Activated naive CD8-positive, alpha-beta T cell treated with anti-CD3 and anti-CD28 coated beads, Interleukin-2, amount 50 U/mL, for 24 hours (primary cell): ENCODE data around the gene NUP133.
A peak's percentile ranks its signal among the peaks of the same experiment; 100 is the strongest.
"Not testable (repeated sequence)": the region's sequence is repeated elsewhere in the genome, so short reads cannot be mapped to it uniquely, and the experiment has no call there.

Experiments used
- ATAC-seq: fragments of 150-1000 bp; cut with Tn5 transposase; one replicate; pipeline ENCODE4 v1.10.0; 2021
- DNase-seq: peaks from one replicate; pipeline ENCODE4 v3.0.0; 2021
- H3K27ac Mint-ChIP-seq: one replicate; pipeline ENCODE4 v1.8.0; 2021; ENCODE audit warnings: mild to moderate bottlenecking, mixed read lengths
- H3K27me3 Mint-ChIP-seq: one replicate; pipeline ENCODE4 v1.8.0; 2021; ENCODE audit warnings: mixed read lengths
- H3K36me3 Mint-ChIP-seq: one replicate; pipeline ENCODE4 v1.8.0; 2021; ENCODE audit warnings: low read depth, mixed read lengths
- H3K4me1 Mint-ChIP-seq: one replicate; pipeline ENCODE4 v1.8.0; 2021; ENCODE audit warnings: mixed read lengths
- H3K4me3 Mint-ChIP-seq: one replicate; pipeline ENCODE4 v1.8.0; 2021; ENCODE audit warnings: mild to moderate bottlenecking, moderate library complexity, mixed read lengths
- H3K9me3 Mint-ChIP-seq: one replicate; pipeline ENCODE4 v1.8.0; 2021; ENCODE audit warnings: mixed read lengths

The NUP133 gene

GRCh38 chr1:229480495-229480894, 27.6 kb downstream of the NUP133 start:
- peaks cover 19% of the 10 kb centered on the region for H3K4me1 Mint-ChIP-seq
- DNase-seq (peak; percentile 2), ATAC-seq (no peak)
- no peaks in the 10 kb centered on the region for H3K9me3 Mint-ChIP-seq
- H3K36me3 Mint-ChIP-seq, result peaks cover 51% of the 10 kb centered on the region
- no peak overlapping the region for H3K27ac Mint-ChIP-seq
- H3K4me3 Mint-ChIP-seq, result no peak overlapping the region
- no peaks in the 10 kb centered on the region for H3K27me3 Mint-ChIP-seq

- no peaks in the 10 kb centered on the region for H3K9me3 Mint-ChIP-seq
- H3K4me3 Mint-ChIP-seq, result no peak overlapping the region
- peaks cover 48% of the 10 kb centered on the region for H3K36me3 Mint-ChIP-seq
- no peaks in the 10 kb centered on the region for H3K27me3 Mint-ChIP-seq
- DNase-seq (no peak), ATAC-seq (peak; percentile 46)
- H3K4me1 Mint-ChIP-seq, result peaks cover 19% of the 10 kb centered on the region
- peak overlapping the region; percentile 28 for H3K27ac Mint-ChIP-seq
Measured at GRCh38 chr1:229479660-229480399, 28.3 kb downstream of the NUP133 start.

DNA sequence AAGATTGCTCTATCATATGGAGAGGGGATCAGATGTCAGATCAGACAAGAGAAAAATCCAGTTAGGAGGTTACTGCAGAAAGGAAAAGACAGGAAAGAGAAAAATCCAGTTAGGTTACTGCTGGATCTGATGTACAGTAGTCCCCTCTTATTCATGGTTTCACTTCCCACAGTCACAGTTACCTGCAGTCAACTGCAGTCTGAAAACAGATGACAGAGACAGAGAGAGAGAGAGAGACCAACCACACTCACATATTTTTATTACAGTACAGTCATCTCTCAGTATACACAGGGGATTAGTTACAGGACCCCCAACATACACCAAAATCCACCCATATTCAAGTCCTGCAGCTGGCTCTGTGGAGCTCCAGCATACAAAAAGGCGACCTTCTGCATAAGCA, 29.3 kb downstream of the NUP133 start:
- peak; percentile 52 for ATAC-seq
- peaks cover 19% of the 10 kb centered on the region for H3K4me1 Mint-ChIP-seq
- H3K27me3 Mint-ChIP-seq, result no peaks in the 10 kb centered on the region
- H3K27ac Mint-ChIP-seq, result no peak overlapping the region
- no peak for DNase-seq
- H3K36me3 Mint-ChIP-seq, result peaks cover 51% of the 10 kb centered on the region
- no peak overlapping the region for H3K4me3 Mint-ChIP-seq
- H3K9me3 Mint-ChIP-seq, result no peaks in the 10 kb centered on the region

DNA sequence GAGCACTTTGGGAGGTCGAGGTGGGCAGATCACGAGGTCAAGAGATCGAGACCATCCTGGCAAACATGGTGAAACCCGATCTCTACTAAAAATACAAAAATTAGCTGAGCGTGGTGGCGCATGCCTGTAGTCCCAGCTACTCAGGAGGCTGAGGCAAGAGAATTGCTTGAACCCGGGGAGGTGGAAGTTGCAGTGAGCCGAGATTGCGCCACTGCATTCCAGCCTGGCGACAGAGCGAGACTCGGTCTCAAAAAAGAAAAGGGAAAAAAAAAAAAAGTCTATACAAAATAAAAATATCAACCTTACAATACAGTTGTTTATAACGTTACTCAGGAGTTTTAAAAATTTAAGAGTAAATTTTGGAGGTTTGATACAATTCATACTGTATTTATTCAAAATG, 32.3 kb downstream of the NUP133 start:
- H3K27ac Mint-ChIP-seq, H3K9me3 Mint-ChIP-seq, H3K27me3 Mint-ChIP-seq, ATAC-seq, DNase-seq, H3K4me3 Mint-ChIP-seq: not testable (repeated sequence)
- Mint-ChIP-seq H3K36me3 (peaks cover 39% of the 10 kb centered on the region), H3K4me1 (peaks cover 16% of the 10 kb centered on the region)

GRCh38 chr1:229474509-229474908, 33.6 kb downstream of the NUP133 start:
- H3K9me3 Mint-ChIP-seq, result no peaks in the 10 kb centered on the region
- no peak for ATAC-seq
- peaks cover 9% of the 10 kb centered on the region for H3K4me1 Mint-ChIP-seq
- no peak for DNase-seq
- no peaks in the 10 kb centered on the region for H3K27me3 Mint-ChIP-seq
- peaks cover 36% of the 10 kb centered on the region for H3K36me3 Mint-ChIP-seq
- no peak overlapping the region for H3K27ac Mint-ChIP-seq
- no peak overlapping the region for H3K4me3 Mint-ChIP-seq

- ATAC-seq, result no peak
Measured at GRCh38 chr1:229471175-229471574, 37.0 kb downstream of the NUP133 start.

GRCh38 chr1:229470406-229471043, 37.6 kb downstream of the NUP133 start:
- no peaks in the 10 kb centered on the region for H3K27me3 Mint-ChIP-seq
- peaks cover 39% of the 10 kb centered on the region for H3K36me3 Mint-ChIP-seq
- H3K4me1 Mint-ChIP-seq, result no peaks in the 10 kb centered on the region
- H3K4me3 Mint-ChIP-seq, result no peak overlapping the region
- no peak overlapping the region for H3K27ac Mint-ChIP-seq
- DNase-seq, result no peak
- no peak for ATAC-seq
- H3K9me3 Mint-ChIP-seq, result no peaks in the 10 kb centered on the region

More at GRCh38 chr1:229471175-229471574, 37.0 kb downstream of the NUP133 start:
- DNase-seq, result no peak
- Mint-ChIP-seq H3K27me3 (no peaks in the 10 kb centered on the region), H3K27ac (no peak overlapping the region), H3K9me3 (no peaks in the 10 kb centered on the region), H3K36me3 (peaks cover 34% of the 10 kb centered on the region), H3K4me3 (no peak overlapping the region), H3K4me1 (no peaks in the 10 kb centered on the region)

- Mint-ChIP-seq H3K27me3 (no peaks in the 10 kb centered on the region), H3K4me1 (no peaks in the 10 kb centered on the region), H3K27ac (no peak overlapping the region), H3K9me3 (no peaks in the 10 kb centered on the region), H3K36me3 (peaks cover 48% of the 10 kb centered on the region), H3K4me3 (no peak overlapping the region)
- no peak for DNase-seq
- no peak for ATAC-seq
Measured at GRCh38 chr1:229466887-229467286, 41.3 kb downstream of the NUP133 start.

DNA sequence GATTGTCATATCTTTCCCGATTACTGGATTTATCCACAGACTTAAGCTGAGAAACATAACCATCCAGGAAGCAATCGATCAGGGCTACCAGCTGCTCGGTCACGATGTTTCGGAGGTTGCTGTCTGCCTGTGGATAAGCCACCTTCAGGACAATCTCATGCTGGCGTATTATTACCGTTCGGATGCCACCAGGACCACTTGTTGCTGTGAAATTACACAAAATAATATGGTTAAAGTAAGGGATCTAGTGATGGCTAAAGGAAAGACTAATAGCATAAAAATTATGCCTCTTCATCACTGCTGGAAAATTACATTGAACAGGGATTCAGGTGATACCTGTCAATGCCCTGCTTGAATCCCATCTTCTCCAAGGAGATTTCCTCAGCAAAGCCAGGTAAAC, 43.5 kb downstream of the NUP133 start:
- Mint-ChIP-seq H3K4me1 (no peaks in the 10 kb centered on the region), H3K36me3 (peaks cover 56% of the 10 kb centered on the region), H3K27ac (no peak overlapping the region), H3K9me3 (no peaks in the 10 kb centered on the region), H3K27me3 (no peaks in the 10 kb centered on the region), H3K4me3 (no peak overlapping the region)
- ATAC-seq, result no peak
- DNase-seq, result no peak

GRCh38 chr1:229461032-229461668, 47.0 kb downstream of the NUP133 start:
- no peaks in the 10 kb centered on the region for H3K9me3 Mint-ChIP-seq

DNA sequence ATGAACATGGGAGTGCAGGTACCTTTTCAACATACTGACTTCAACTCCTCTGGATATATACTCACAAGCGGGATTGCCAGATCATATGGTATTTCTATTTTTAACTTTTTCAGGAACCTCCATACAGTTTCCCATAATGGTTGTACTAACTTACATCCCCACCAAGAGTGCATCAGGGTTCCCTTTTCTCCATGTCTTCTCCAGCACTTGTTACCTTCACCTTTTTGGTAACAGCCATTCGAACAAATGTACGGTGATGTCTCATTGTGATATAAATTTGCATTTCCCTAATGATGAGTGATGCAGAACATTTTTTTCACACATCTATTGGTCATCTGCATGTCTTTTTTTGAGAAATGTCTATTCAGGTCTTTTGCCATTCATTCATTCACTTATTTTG, 48.3 kb downstream of the NUP133 start:
- Mint-ChIP-seq H3K27ac (no peak overlapping the region), H3K4me3 (no peak overlapping the region), H3K27me3 (no peaks in the 10 kb centered on the region), H3K4me1 (no peaks in the 10 kb centered on the region), H3K36me3 (peaks cover 51% of the 10 kb centered on the region), H3K9me3 (no peaks in the 10 kb centered on the region)
- ATAC-seq (no peak), DNase-seq (no peak)

More at GRCh38 chr1:229461032-229461668, 47.0 kb downstream of the NUP133 start:
- Mint-ChIP-seq H3K4me1 (no peaks in the 10 kb centered on the region), H3K27ac (no peak overlapping the region), H3K36me3 (peaks cover 58% of the 10 kb centered on the region), H3K27me3 (no peaks in the 10 kb centered on the region), H3K4me3 (no peak overlapping the region)
- no peak for ATAC-seq
- DNase-seq, result no peak

- H3K4me1 Mint-ChIP-seq, result no peaks in the 10 kb centered on the region
- H3K27ac Mint-ChIP-seq, result no peak overlapping the region
- H3K27me3 Mint-ChIP-seq, result no peaks in the 10 kb centered on the region
- H3K4me3 Mint-ChIP-seq, result no peak overlapping the region
- no peaks in the 10 kb centered on the region for H3K9me3 Mint-ChIP-seq
- ATAC-seq, result no peak
- H3K36me3 Mint-ChIP-seq, result peaks cover 44% of the 10 kb centered on the region
- DNase-seq, result no peak
Measured at GRCh38 chr1:229457436-229457835, 50.7 kb downstream of the NUP133 start.

DNA sequence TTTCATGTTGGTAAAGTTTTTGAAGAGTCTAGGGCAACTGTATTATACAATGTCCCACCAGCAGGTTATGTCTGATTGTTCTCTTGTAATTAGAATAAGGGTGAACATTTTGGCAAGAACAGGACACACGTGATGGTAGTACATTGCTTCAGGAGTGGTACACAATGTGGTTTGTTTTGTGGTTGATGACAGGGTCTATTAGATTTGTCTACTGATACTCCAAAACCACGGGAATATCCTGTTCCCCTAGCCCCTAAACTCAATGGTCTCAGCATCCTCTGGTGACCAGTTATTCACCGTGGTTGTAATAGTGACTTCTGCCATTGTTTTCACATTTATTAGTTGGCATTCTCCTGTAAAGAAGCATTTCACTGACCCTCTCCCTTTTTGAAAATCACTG, 52.1 kb downstream of the NUP133 start:
- no peak overlapping the region for H3K4me3 Mint-ChIP-seq
- ATAC-seq, result no peak
- H3K4me1 Mint-ChIP-seq, result no peaks in the 10 kb centered on the region
- H3K36me3 Mint-ChIP-seq, result peaks cover 44% of the 10 kb centered on the region
- no peak for DNase-seq
- H3K27ac Mint-ChIP-seq, result no peak overlapping the region
- no peaks in the 10 kb centered on the region for H3K9me3 Mint-ChIP-seq
- H3K27me3 Mint-ChIP-seq, result no peaks in the 10 kb centered on the region

DNA sequence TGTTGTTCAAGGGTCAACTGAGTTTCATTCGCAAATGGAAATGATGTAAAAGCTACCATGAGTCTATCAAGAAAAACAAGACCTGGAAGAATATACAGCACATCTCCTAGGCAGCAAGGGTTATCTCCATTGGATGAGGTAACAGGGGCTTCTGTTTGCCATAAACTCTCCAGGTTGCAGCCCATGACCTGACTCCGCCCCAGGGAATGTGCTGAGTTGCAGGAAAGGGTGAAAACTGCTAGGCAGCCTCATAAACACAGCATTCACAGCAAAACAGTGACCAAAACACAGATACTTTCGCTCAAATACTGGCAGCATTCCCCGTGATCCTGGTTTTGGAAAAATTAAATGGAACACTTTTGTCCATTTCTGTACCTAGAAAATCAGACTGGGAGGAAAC, 54.1 kb downstream of the NUP133 start:
- Mint-ChIP-seq H3K27ac (no peak overlapping the region), H3K27me3 (no peaks in the 10 kb centered on the region), H3K9me3 (no peaks in the 10 kb centered on the region), H3K4me1 (no peaks in the 10 kb centered on the region), H3K4me3 (no peak overlapping the region), H3K36me3 (peaks cover 41% of the 10 kb centered on the region)
- DNase-seq (no peak), ATAC-seq (no peak)
